ENCODE measurements around the gene CNTNAP3.
"Not testable (repeated sequence)": the region's sequence is repeated elsewhere in the genome, so short reads cannot be mapped to it uniquely, and the experiment has no call there.

Gene CNTNAP3

GRCh38 chr9:39287980-39288379 is at the start of gene CNTNAP3:
Gene CNTNAP3 (minus strand): TSS chr9:39288167. CDS start chr9:39288064, 103 bp downstream.
- DNase-seq: not testable (repeated sequence)

- not testable (repeated sequence) for DNase-seq
Observed at GRCh38 chr9:39279995-39280394, 8.0 kb downstream of the CNTNAP3 start.

GRCh38 chr9:39242513-39242912 is 45.5 kb downstream of the CNTNAP3 start:
- DNase-seq: not testable (repeated sequence)

- not testable (repeated sequence) for DNase-seq
Observed at GRCh38 chr9:39232130-39232991, 55.6 kb downstream of the CNTNAP3 start.

GRCh38 chr9:39215976-39216375 is 72.0 kb downstream of the CNTNAP3 start:
- DNase-seq: not testable (repeated sequence)

- DNase-seq: not testable (repeated sequence)
Observed at GRCh38 chr9:39209773-39210172, 78.2 kb downstream of the CNTNAP3 start.

GRCh38 chr9:39206643-39207042 is 81.3 kb downstream of the CNTNAP3 start:
- DNase-seq: not testable (repeated sequence)

- not testable (repeated sequence) for DNase-seq
Observed at GRCh38 chr9:39205842-39206241, 82.1 kb downstream of the CNTNAP3 start.

- not testable (repeated sequence) for DNase-seq
Observed at GRCh38 chr9:39200412-39200811, 87.6 kb downstream of the CNTNAP3 start.

- not testable (repeated sequence) for DNase-seq
Observed at GRCh38 chr9:39198000-39198709, 89.8 kb downstream of the CNTNAP3 start.

GRCh38 chr9:39171370-39171769 is 116.6 kb downstream of the CNTNAP3 start:
- not testable (repeated sequence) for DNase-seq

- DNase-seq: not testable (repeated sequence)
Observed at GRCh38 chr9:39157714-39158113, 130.3 kb downstream of the CNTNAP3 start.

- DNase-seq: not testable (repeated sequence)
Observed at GRCh38 chr9:39132826-39133552, 155.0 kb downstream of the CNTNAP3 start.

GRCh38 chr9:39121401-39121800 is 166.6 kb downstream of the CNTNAP3 start:
- not testable (repeated sequence) for DNase-seq

GRCh38 chr9:39111746-39112145 is 176.2 kb downstream of the CNTNAP3 start:
- DNase-seq: not testable (repeated sequence)

GRCh38 chr9:39108145-39108544 is 179.8 kb downstream of the CNTNAP3 start:
- no peak for DNase-seq

- DNase-seq: not testable (repeated sequence)
Observed at GRCh38 chr9:39097208-39097607, 190.8 kb downstream of the CNTNAP3 start.

GRCh38 chr9:39085311-39085710 is 202.7 kb downstream of the CNTNAP3 start:
- DNase-seq: not testable (repeated sequence)

GRCh38 chr9:39082574-39082973 is 205.4 kb downstream of the CNTNAP3 start:
- DNase-seq: not testable (repeated sequence)

- not testable (repeated sequence) for DNase-seq
Observed at GRCh38 chr9:39080081-39080480, 207.9 kb downstream of the CNTNAP3 start.

GRCh38 chr9:39078621-39079256 is 209.2 kb downstream of the CNTNAP3 start:
- not testable (repeated sequence) for DNase-seq

GRCh38 chr9:39073537-39073936 is 214.4 kb downstream of the CNTNAP3 start:
- DNase-seq: not testable (repeated sequence)
